Measurements from ENCODE around the gene SLC39A11.
"Not testable (repeated sequence)": the region's sequence is repeated elsewhere in the genome, so short reads cannot be mapped to it uniquely, and the experiment has no call there.

Gene SLC39A11

DNA sequence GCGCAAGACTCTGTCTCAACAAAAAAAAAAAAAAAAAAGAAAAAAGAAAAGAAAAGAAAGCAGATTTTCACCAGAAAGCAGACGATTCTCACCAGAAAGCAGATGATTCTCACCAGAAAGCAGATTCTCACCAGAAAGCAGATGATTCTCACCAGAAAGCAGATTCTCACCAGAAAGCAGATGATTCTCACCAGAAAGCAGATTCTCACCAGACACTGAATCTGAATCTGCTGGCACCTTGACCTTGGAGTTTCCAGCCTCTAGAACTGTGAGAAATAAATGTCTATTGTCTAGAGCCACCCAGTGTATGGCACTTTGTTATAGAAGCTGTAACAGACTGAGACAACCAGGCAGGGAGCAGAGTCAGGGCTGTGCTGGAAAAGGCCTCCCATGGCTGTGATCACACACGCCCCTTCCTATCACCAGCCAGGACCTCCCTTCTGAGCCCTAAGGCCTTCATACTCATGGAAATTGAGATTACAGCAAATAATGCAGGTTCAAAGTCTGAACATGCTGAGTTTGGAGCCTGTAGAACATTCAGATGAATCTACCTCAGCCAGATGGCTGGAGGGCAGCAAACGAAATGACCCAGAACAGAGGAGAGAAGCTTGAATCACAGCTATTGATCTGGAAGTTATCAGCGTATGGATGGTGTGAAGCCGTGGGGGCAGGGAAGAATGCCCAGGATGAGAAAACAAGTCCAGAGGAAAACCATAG is 309.3 kb downstream of the SLC39A11 start:
- DNase-seq (ENCODE audit: insufficient read length, low spot score) (no peak), FAIRE-seq (no peak)
- TF ChIP-seq TAF1 (IDR thresholded peaks at IDR 0.05; ENCODE audit: low read depth, low read length): no peak
- TF ChIP-seq PAX5 (IDR thresholded peaks at IDR 0.05; ENCODE audit: insufficient read depth, low read length, severe bottlenecking): no peak
- TF ChIP-seq POU2F2 (IDR thresholded peaks at IDR 0.05; ENCODE audit: low read depth, low read length): no peak
- TF ChIP-seq POLR2A (IDR thresholded peaks at IDR 0.05; ENCODE audit: low read depth, low read length): no peak
- no peak for TF ChIP-seq POLR2AphosphoS5 (IDR thresholded peaks at IDR 0.05; ENCODE audit: low read depth, low read length)

DNA sequence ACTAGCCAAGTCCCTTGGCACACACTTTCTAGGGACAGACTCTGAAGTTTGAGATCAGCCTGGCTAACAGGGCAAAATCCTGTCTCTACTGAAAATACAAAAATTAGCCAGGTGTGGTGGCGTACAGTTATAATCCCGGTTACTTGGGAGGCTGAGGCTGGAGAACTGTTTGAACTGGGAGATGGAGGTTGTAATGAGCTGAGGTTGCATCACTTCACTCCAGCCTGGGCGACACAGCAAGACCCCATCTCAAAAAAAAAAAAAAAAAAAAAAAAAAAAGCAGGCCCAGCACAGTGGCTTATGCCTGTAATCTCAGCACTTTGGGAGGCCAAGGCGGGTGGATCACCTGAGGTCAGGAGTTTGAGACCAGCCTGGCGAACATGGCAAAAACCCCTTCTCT is 310.1 kb downstream of the SLC39A11 start:
- not testable (repeated sequence) for DNase-seq (ENCODE audit: insufficient read length, low spot score); FAIRE-seq

DNA sequence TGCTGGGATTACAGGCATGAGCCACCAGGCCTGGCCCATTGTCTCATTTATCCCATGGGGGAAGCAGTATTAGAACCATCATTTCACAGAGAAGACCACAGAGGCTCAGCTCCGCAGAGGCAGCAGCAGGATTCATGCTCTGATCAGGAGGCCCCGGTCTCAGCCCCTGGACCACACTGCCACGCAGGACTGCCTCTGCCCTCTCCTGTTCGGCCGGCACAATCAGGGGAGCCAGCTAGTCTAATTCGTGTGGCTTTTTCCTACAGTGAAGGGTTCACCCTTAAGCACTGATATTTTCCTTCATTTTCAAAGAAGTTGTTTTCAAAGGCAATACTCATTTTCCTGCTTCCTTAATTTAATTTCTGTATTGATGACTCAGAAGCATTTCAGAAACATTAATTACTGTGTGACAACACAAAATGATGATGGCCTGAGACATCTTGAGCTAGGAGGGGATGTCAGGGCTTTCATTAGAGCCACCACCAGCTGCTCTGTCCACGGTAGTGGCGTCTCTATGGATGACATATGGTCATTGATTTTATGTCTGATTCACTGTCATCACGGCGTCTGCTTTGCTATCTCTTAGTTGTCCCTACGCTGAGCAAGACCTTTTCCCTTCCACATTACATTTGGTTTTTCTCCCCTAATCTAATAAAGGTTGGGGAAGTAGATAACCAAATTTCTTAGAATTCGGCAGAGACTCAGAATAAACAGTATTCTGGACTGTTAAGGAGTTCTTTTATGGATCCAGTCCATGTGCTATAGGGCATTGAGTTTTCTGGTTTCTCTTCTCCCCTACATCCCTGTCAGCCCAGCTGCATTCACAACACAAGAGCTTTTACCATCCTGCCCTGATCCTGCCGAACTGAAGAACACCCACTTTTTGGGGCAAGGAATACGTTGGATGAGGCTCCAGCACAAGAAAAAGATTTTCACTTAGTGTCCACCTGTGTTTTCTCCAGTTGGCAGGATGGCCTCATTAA is 314.0 kb downstream of the SLC39A11 start:
- no peak for DNase-seq (ENCODE audit: insufficient read length, low spot score)
- no peak for FAIRE-seq
- TF ChIP-seq POLR2A (IDR thresholded peaks at IDR 0.05; ENCODE audit: low read depth, low read length): no peak
- no peak for TF ChIP-seq TAF1 (IDR thresholded peaks at IDR 0.05; ENCODE audit: low read depth, low read length)
- no peak for TF ChIP-seq POU2F2 (IDR thresholded peaks at IDR 0.05; ENCODE audit: low read depth, low read length)
- no peak for TF ChIP-seq POLR2AphosphoS5 (IDR thresholded peaks at IDR 0.05; ENCODE audit: low read depth, low read length)
- TF ChIP-seq PAX5 (IDR thresholded peaks at IDR 0.05; ENCODE audit: insufficient read depth, low read length, severe bottlenecking): no peak
- no peak for TF ChIP-seq SPI1 (IDR thresholded peaks at IDR 0.05; ENCODE audit: low read depth, low read length)

DNA sequence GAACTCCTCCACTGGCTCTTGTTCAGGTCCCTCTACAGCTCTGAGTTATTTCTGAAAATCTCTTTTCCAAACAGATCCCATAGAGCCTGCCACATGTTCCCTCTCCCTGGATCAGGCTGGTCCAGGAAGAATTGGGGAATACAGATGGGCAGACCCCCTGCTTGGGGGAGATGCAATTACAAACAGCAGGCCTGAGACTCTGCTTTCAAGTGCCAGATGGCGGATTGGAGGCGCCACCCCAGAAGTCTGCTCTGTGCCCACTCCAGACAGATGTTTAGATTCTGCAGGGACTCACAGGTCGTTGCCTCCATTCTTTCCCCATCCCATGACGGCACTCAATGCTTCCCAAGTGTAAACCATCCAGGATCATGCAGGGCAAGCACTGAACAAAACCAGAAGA is 316.6 kb downstream of the SLC39A11 start:
- no peak for DNase-seq (ENCODE audit: insufficient read length, low spot score)
- FAIRE-seq: no peak
- TF ChIP-seq POLR2A (IDR thresholded peaks at IDR 0.05; ENCODE audit: low read depth, low read length) (no peak), POLR2AphosphoS5 (IDR thresholded peaks at IDR 0.05; ENCODE audit: low read depth, low read length) (no peak), PAX5 (IDR thresholded peaks at IDR 0.05; ENCODE audit: insufficient read depth, low read length, severe bottlenecking) (no peak), POU2F2 (IDR thresholded peaks at IDR 0.05; ENCODE audit: low read depth, low read length) (no peak)

DNA sequence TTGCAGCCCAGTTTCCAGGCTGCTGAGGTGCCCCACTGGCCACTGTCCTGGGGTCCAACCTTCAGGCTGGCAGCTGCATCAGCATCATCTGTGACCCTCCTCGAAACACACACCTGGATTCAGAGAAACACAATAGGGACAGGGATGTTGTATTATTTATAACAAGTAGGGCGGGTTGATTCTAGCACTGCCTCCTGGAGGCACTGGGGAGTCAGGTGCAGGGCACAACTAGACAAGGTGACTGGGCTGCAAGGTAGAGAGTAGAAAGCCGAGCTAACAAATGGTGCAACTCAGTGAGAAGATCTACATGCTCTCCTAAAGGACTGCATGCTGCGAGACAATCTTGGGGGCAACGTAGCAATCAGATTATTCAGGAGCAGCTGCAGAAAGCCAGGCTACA is 317.3 kb downstream of the SLC39A11 start:
- DNase-seq (ENCODE audit: insufficient read length, low spot score): no peak
- TF ChIP-seq SPI1 (IDR thresholded peaks at IDR 0.05; ENCODE audit: low read depth, low read length): no peak
- TF ChIP-seq POU2F2 (IDR thresholded peaks at IDR 0.05; ENCODE audit: low read depth, low read length): no peak
- no peak for TF ChIP-seq TAF1 (IDR thresholded peaks at IDR 0.05; ENCODE audit: low read depth, low read length)
- no peak for TF ChIP-seq POLR2AphosphoS5 (IDR thresholded peaks at IDR 0.05; ENCODE audit: low read depth, low read length)
- no peak for TF ChIP-seq PAX5 (IDR thresholded peaks at IDR 0.05; ENCODE audit: insufficient read depth, low read length, severe bottlenecking)
- TF ChIP-seq POLR2A (IDR thresholded peaks at IDR 0.05; ENCODE audit: low read depth, low read length): no peak
- FAIRE-seq: no peak

DNA sequence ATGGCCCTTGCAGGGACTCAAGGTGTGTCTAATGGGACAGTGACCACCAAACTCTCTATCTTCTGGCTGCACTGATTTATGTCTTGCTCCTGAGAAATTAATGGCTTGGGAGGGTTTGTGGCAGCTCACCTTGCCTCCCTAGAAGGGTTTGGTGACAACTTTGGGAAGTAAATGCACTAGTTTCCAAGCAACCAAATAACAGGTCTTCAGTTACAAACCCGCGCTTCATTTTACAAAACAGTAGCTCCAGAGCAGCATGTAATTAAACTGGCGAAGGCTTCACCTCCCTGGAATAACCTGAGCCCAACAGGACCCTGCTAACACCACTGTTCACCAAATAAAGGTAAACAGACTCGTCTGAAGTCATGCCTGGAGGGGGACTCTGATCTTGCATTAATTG is 318.3 kb downstream of the SLC39A11 start:
- TF ChIP-seq POLR2A (IDR thresholded peaks at IDR 0.05; ENCODE audit: low read depth, low read length) (no peak), PAX5 (IDR thresholded peaks at IDR 0.05; ENCODE audit: insufficient read depth, low read length, severe bottlenecking) (no peak), TAF1 (IDR thresholded peaks at IDR 0.05; ENCODE audit: low read depth, low read length) (no peak), POLR2AphosphoS5 (IDR thresholded peaks at IDR 0.05; ENCODE audit: low read depth, low read length) (no peak), SPI1 (IDR thresholded peaks at IDR 0.05; ENCODE audit: low read depth, low read length) (no peak), POU2F2 (IDR thresholded peaks at IDR 0.05; ENCODE audit: low read depth, low read length) (no peak)

DNA sequence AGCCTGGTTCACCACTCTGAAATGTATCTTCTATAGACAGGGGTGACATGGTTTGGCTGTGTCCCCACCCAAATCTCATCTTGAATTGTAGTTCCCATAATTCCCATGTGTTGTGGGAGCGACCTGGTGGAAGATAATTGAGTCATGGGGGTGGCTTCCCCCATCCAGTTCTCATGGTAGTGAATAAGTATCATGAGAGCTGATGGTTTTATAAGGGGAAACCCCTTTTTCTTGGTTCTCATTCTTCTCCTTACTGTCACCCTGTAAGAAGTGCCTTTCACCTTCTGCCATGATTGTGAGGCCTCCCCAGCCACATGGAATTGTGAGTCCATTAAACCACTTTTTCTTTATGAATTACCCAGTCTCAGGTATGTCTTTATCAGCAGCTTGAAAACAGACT is 319.3 kb downstream of the SLC39A11 start:
- FAIRE-seq; DNase-seq (ENCODE audit: insufficient read length, low spot score): not testable (repeated sequence)

More for the DNA sequence above, 318.3 kb downstream of the SLC39A11 start:
- no peak for DNase-seq (ENCODE audit: insufficient read length, low spot score)
- FAIRE-seq: no peak

DNA sequence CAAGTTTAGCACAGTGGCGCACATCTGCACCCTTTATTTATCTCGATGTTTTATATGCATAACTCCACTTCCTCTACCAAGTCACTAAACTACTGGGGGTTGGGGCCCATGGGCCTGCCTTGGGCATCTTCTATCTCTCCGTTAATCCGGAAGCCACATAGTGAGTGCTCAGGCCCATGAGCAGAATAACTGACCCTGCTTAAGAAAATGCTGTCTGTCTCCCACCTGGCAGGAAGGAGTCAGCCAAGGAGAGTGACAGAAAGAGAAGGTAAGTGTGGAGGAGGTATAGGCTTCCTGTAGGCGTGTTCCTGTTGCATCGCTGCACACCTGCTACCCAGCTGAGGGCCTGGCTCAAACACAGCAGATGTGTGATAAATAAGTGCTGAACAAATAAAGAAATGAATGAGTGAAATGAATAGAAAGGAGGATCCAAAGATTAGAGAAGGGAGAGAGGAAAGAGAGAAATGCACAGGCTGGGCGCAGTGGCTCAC is 320.1 kb downstream of the SLC39A11 start:
- DNase-seq (ENCODE audit: insufficient read length, low spot score) (no peak), FAIRE-seq (no peak)
- TF ChIP-seq POU2F2 (IDR thresholded peaks at IDR 0.05; ENCODE audit: low read depth, low read length): no peak
- no peak for TF ChIP-seq SPI1 (IDR thresholded peaks at IDR 0.05; ENCODE audit: low read depth, low read length)
- no peak for TF ChIP-seq POLR2A (IDR thresholded peaks at IDR 0.05; ENCODE audit: low read depth, low read length)
- TF ChIP-seq TAF1 (IDR thresholded peaks at IDR 0.05; ENCODE audit: low read depth, low read length): no peak
- no peak for TF ChIP-seq POLR2AphosphoS5 (IDR thresholded peaks at IDR 0.05; ENCODE audit: low read depth, low read length)
- no peak for TF ChIP-seq PAX5 (IDR thresholded peaks at IDR 0.05; ENCODE audit: insufficient read depth, low read length, severe bottlenecking)

DNA sequence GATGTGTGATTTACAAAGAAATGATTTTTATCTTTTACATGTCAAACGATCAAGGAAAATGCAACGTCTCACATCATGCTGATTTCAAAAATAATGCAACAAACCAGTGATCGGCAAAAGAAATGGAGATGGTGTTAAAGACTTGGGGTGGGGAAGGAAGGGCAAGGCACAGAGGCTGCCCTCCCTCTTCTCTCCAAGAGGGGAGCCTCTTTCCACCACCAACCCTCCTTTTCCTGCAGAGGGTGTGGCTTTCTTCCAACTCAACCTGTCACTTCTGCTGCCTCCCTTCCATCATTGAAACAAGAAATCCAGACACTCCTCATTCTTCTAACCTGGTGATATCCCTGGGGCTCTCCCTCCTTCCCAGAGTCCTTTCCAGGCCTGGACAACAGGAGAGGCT is 320.8 kb downstream of the SLC39A11 start:
- FAIRE-seq (no peak), DNase-seq (ENCODE audit: insufficient read length, low spot score) (no peak)
- no peak for TF ChIP-seq TAF1 (IDR thresholded peaks at IDR 0.05; ENCODE audit: low read depth, low read length)

DNA sequence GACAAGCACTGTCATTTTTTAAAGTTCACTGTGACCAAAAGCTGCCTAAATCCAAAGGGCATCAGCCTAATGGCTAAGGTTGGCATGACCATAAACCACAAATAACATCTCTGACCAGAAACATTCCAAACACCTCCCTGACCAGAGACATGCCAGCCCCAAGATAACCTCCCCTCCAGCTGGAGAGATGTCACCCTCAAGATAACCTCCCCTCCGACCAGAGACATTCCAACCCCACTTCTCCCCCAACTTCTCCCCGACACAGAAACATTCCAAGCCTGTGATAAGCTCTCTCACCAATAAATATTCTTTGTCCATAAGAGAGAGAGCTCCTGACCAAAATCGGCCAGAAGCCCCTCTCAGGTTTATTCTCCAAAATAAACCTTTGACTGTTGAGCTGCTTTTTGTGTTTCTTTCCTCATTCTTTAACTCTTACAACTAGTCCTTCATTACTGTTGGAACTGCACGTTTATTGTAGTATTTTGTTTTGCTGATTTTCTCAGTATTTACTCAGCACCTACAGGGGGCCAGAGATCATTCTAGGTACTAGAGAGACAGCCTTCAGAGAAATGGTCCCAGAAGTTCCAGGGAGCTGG is 325.6 kb downstream of the SLC39A11 start:
- TF ChIP-seq POLR2A (IDR thresholded peaks at IDR 0.05; ENCODE audit: low read depth, low read length) (no peak), POLR2AphosphoS5 (IDR thresholded peaks at IDR 0.05; ENCODE audit: low read depth, low read length) (no peak), POU2F2 (IDR thresholded peaks at IDR 0.05; ENCODE audit: low read depth, low read length) (no peak), SPI1 (IDR thresholded peaks at IDR 0.05; ENCODE audit: low read depth, low read length) (no peak), PAX5 (IDR thresholded peaks at IDR 0.05; ENCODE audit: insufficient read depth, low read length, severe bottlenecking) (no peak), TAF1 (IDR thresholded peaks at IDR 0.05; ENCODE audit: low read depth, low read length) (no peak)
- FAIRE-seq: no peak

More for the DNA sequence above, 325.6 kb downstream of the SLC39A11 start:
- no peak for DNase-seq (ENCODE audit: insufficient read length, low spot score)

All from GM12891 (cell line).